Stimulated activated CD4-positive, alpha-beta T cell treated with anti-CD3 and anti-CD28 coated beads, Interleukin-1b, Interleukin-23, amount 100 ng/mL, for 4 hours (primary cell): Measurements from ENCODE around the gene SYCP2.
"Not testable (repeated sequence)": the region's sequence is repeated elsewhere in the genome, so short reads cannot be mapped to it uniquely, and the experiment has no call there.

Experiments
- DNase-seq, 2 donors: peaks; one replicate each; pipeline ENCODE4 v3.0.0-alpha.2; 2020; ENCODE audit warnings: low read depth in 2 of 2

The SYCP2 gene

GRCh38 chr20:59902470-59902869, 31.0 kb downstream of the SYCP2 start:
- no peak for DNase-seq

GRCh38 chr20:59895908-59896307, 37.5 kb downstream of the SYCP2 start:
- DNase-seq, result no peak

- DNase-seq, result no peak
Measured at GRCh38 chr20:59891581-59891980, 41.9 kb downstream of the SYCP2 start.

GRCh38 chr20:59890035-59890434, 43.4 kb downstream of the SYCP2 start:
- not testable (repeated sequence) for DNase-seq

GRCh38 chr20:59888050-59888449, 45.4 kb downstream of the SYCP2 start:
- DNase-seq, result no peak

- no peak for DNase-seq
Measured at GRCh38 chr20:59884494-59884893, 48.9 kb downstream of the SYCP2 start.

- DNase-seq, result no peak
Measured at GRCh38 chr20:59880198-59880597, 53.2 kb downstream of the SYCP2 start.

GRCh38 chr20:59873409-59873808, 60.0 kb downstream of the SYCP2 start:
- no peak for DNase-seq

- no peak for DNase-seq
Measured at GRCh38 chr20:59871096-59871495, 62.3 kb downstream of the SYCP2 start.

- DNase-seq, result no peak
Measured at GRCh38 chr20:59866338-59866737, 67.1 kb downstream of the SYCP2 start.

GRCh38 chr20:59864726-59865125, 68.7 kb downstream of the SYCP2 start:
- no peak for DNase-seq

- no peak for DNase-seq
Measured at GRCh38 chr20:59863058-59863457, 70.4 kb downstream of the SYCP2 start.

- DNase-seq, result no peak
Measured at GRCh38 chr20:59861401-59861800, 72.0 kb downstream of the SYCP2 start.

GRCh38 chr20:59858425-59858824, 75.0 kb downstream of the SYCP2 start:
- no peak for DNase-seq

GRCh38 chr20:59857966-59858365, 75.5 kb downstream of the SYCP2 start:
- no peak for DNase-seq

- DNase-seq, result not testable (repeated sequence)
Measured at GRCh38 chr20:59856941-59857340, 76.5 kb downstream of the SYCP2 start.

- not testable (repeated sequence) for DNase-seq
Measured at GRCh38 chr20:59856526-59856925, 76.9 kb downstream of the SYCP2 start.

GRCh38 chr20:59850018-59850641, 83.3 kb downstream of the SYCP2 start:
- no peak for DNase-seq

- no peak for DNase-seq
Measured at GRCh38 chr20:59848182-59848581, 85.3 kb downstream of the SYCP2 start.

- no peak for DNase-seq
Measured at GRCh38 chr20:59845472-59845871, 88.0 kb downstream of the SYCP2 start.

- no peak for DNase-seq
Measured at GRCh38 chr20:59839400-59839799, 94.0 kb downstream of the SYCP2 start.

- no peak for DNase-seq
Measured at GRCh38 chr20:59837623-59838394, 95.6 kb downstream of the SYCP2 start.

GRCh38 chr20:59836767-59837166, 96.7 kb downstream of the SYCP2 start:
- no peak for DNase-seq
